ENCODE results near the gene PHF10. TPM values are rescaled to one million over a fixed set of nuclear protein-coding genes. Genes with fewer than 3 reads are reported as not detected.
"Not testable (repeated sequence)": the region's sequence is repeated elsewhere in the genome, so short reads cannot be mapped to it uniquely, and the experiment has no call there.

The PHF10 gene
- total RNA-seq, 2 donors from 2014 or later, result 38.4 to 62.3 TPM

DNA sequence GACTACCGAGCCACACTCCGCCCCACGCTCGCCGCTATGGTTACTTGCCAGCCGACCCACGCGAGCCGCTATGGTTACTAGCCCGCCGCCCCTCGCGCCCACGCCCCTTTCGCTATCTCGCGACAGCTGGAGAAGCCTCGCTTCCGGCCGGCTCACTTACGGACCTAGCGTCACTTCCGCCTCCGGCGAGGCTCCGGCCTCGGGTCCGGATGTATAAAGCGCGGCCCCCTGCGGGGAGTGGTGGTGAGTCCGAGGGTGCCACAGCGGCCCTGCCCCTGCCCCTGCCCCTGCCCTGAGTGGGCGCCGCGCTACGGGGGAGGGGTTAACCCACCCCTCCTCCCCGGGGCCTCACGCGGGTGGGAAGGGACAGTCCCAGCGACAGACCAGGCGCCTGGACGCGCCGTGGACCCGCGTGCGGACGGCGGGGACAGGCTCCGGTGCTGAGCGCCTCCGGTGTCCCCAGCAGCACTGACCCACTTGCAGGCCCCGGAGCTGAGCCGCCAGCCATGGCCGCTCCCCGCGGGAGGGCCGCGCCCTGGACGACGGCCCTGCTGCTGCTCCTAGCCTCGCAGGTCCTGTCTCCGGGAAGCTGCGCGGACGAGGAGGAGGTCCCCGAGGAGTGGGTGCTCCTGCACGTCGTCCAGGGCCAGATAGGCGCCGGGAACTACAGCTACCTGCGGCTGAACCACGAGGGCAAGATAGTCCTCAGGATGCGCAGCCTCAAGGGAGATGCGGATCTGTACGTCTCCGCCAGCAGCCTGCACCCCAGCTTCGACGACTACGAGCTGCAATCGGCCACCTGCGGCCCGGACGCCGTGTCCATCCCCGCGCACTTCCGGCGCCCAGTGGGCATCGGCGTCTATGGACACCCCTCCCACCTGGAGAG lies 22.1 kb downstream of the PHF10 start, which contains the start of the genes C6orf120 and WDR27:
TSS of gene C6orf120 (plus strand) at position 173 of the 886 bp plus-strand sequence. CDS start at position 507, 334 bp downstream.
TSS of gene WDR27 (minus strand) at position 76 of the 886 bp plus-strand sequence. CDS start 13,024 bp downstream, outside the sequence.
- peaks cover 24 to 28% of the 10 kb centered on the region in 2 donors for H3K4me1 ChIP-seq (ENCODE audit: control insufficient read depth in 1 of 2, low read depth in 2 of 2)
- peak; percentile 91 for DNase-seq (ENCODE audit: low spot score)
- peak within 1 kb of the TSS; percentile 89 for H3K4me3 ChIP-seq
- H3K9me3 ChIP-seq, result no peaks in the 10 kb centered on the region
- no peaks in the 10 kb centered on the region for H3K36me3 ChIP-seq
- no peaks in the 10 kb centered on the region for H3K27me3 ChIP-seq (replicated peaks; ENCODE audit: insufficient read depth)
- peak; percentile 95 for ATAC-seq (ENCODE audit: insufficient number of reproducible peaks, low FRiP score, low read depth)
- TF ChIP-seq, protein P1, sequence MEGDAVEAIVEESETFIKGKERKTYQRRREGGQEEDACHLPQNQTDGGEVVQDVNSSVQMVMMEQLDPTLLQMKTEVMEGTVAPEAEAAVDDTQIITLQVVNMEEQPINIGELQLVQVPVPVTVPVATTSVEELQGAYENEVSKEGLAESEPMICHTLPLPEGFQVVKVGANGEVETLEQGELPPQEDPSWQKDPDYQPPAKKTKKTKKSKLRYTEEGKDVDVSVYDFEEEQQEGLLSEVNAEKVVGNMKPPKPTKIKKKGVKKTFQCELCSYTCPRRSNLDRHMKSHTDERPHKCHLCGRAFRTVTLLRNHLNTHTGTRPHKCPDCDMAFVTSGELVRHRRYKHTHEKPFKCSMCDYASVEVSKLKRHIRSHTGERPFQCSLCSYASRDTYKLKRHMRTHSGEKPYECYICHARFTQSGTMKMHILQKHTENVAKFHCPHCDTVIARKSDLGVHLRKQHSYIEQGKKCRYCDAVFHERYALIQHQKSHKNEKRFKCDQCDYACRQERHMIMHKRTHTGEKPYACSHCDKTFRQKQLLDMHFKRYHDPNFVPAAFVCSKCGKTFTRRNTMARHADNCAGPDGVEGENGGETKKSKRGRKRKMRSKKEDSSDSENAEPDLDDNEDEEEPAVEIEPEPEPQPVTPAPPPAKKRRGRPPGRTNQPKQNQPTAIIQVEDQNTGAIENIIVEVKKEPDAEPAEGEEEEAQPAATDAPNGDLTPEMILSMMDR (IDR thresholded peaks at IDR 0.05), result no peak
- H3K27ac ChIP-seq, result peak within 1 kb of the TSS; percentile 94

DNA sequence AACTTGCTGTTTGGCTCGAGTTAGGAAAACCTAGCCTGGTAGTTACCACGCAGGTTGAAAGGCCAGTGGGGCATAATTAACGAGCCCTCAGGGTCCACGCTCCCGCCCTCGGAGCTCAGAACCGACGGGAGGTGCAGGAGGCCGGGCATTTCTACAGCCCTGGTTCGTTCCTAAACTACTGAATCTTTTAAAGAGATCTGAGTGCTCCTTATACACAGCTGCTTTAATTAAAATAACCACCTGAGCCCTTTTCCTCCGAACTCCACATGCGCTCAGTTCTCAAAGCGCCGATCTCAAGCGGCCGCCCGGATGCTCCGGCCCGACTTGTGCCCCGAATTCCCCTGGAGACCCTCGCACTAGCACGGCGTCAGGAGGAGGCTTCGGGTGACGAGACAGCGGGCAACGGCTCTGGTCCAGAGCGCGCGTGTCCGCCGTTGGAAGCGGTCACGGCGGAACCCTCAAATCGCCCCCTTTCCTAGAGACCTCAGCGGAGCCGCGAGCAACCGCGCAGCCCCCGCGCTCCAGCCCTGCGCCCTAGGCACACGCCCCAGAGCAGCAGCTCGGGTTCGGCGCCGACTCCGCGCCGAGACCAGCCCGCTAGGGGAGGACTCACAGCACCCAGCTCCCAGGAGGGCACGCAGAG lies 22.9 kb downstream of the PHF10 start:
- Histone ChIP-seq H3K27ac (peak overlapping the region; percentile 94), H3K9me3 (no peaks in the 10 kb centered on the region), H3K27me3 (replicated peaks; ENCODE audit: insufficient read depth) (no peaks in the 10 kb centered on the region), H3K4me3 (peak overlapping the region; percentile 89), H3K4me1 (ENCODE audit: control insufficient read depth in 1 of 2, low read depth in 2 of 2) (peaks cover 24 to 28% of the 10 kb centered on the region in 2 donors), H3K36me3 (no peaks in the 10 kb centered on the region)
- ATAC-seq (ENCODE audit: insufficient number of reproducible peaks, low FRiP score, low read depth), result peak; percentile 16
- DNase-seq (ENCODE audit: low spot score), result no peak
- TF ChIP-seq, protein P1 (IDR thresholded peaks at IDR 0.05), result no peak

DNA sequence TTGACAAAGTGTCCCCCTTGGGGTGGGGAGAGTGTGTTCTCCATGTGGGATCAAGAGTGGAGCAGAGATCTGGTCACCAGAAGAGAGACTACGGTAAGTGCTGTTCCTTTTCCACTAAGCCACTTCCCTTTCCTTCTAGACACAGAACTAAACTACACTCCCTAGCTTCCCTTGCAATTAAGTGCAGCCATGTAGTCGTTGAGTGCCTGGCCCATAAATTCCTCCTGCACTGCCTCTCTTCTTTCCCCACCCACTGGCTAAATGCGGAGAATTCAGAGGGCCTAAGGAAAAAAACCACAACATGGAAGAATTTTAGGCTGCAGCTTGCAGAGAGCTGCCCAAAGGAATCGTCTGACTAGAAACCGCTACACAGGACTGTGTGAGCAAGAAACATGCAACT lies 24.0 kb downstream of the PHF10 start:
- no peak overlapping the region for H3K27ac ChIP-seq
- H3K4me3 ChIP-seq, result peak overlapping the region; percentile 89
- TF ChIP-seq, protein P1 (IDR thresholded peaks at IDR 0.05), result no peak
- peaks cover 24 to 28% of the 10 kb centered on the region in 2 donors for H3K4me1 ChIP-seq (ENCODE audit: control insufficient read depth in 1 of 2, low read depth in 2 of 2)
- DNase-seq (ENCODE audit: low spot score), result no peak
- no peaks in the 10 kb centered on the region for H3K27me3 ChIP-seq (replicated peaks; ENCODE audit: insufficient read depth)
- H3K9me3 ChIP-seq, result no peaks in the 10 kb centered on the region
- no peaks in the 10 kb centered on the region for H3K36me3 ChIP-seq
- ATAC-seq (ENCODE audit: insufficient number of reproducible peaks, low FRiP score, low read depth), result no peak

DNA sequence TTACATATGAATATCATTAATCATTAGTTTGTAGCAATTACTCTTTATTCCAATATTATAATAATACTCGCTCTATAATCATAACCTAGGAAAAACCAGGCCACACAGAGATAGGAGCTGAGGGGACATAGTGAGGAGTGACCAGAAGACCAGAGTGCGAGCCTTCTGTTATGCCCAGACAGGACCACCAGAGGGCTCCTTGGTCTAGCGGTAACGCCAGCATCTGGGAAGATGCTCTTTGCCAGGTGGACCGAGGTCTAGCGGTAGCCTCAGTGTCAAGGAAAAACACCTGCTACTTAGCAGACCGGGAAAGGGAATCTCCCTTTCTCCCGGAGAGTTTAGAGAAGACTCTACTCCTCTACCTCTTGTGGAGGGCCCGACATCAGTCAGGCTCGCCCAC lies 27.2 kb downstream of the PHF10 start:
- ATAC-seq (ENCODE audit: insufficient number of reproducible peaks, low FRiP score, low read depth); H3K36me3 ChIP-seq; H3K4me3 ChIP-seq; H3K9me3 ChIP-seq; H3K27ac ChIP-seq; H3K27me3 ChIP-seq (replicated peaks; ENCODE audit: insufficient read depth); DNase-seq (ENCODE audit: low spot score): not testable (repeated sequence)
- H3K4me1 ChIP-seq (ENCODE audit: control insufficient read depth in 1 of 2, low read depth in 2 of 2), result peaks cover 6 to 10% of the 10 kb centered on the region in 2 donors
- TF ChIP-seq, protein P1 (IDR thresholded peaks at IDR 0.05), result peak; percentile 32

DNA sequence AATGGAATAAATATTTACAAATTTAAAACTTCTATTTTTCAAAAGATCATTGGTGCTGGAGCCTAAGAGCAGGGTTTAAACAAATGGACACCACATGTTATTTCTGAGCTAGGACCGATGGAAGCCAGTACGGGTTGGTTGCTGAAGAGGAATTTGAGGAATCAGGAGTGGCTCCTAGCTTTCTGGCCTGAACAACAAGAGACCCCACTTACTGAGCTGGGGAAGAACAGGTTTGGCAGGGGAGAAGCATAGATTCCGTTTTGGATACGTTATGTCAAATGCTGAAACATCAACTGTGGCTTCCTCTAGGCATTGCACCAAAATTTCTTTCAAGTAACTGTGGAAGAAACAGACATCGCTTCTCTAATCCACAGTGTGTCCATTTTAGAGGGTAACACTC lies 29.2 kb downstream of the PHF10 start:
- ATAC-seq (ENCODE audit: insufficient number of reproducible peaks, low FRiP score, low read depth), result no peak
- TF ChIP-seq, protein P1 (IDR thresholded peaks at IDR 0.05), result no peak
- no peaks in the 10 kb centered on the region for H3K36me3 ChIP-seq

More for the DNA sequence above, 29.2 kb downstream of the PHF10 start:
- Histone ChIP-seq H3K9me3 (peaks cover 3% of the 10 kb centered on the region), H3K4me3 (no peak overlapping the region), H3K4me1 (ENCODE audit: control insufficient read depth in 1 of 2, low read depth in 2 of 2) (no peaks in the 10 kb centered on the region), H3K27me3 (replicated peaks; ENCODE audit: insufficient read depth) (no peaks in the 10 kb centered on the region), H3K27ac (no peak overlapping the region)
- no peak for DNase-seq (ENCODE audit: low spot score)
